RWPE1 (cell line): Measurements from ENCODE around the gene SCT.
A peak's percentile ranks its signal among the peaks of the same experiment; 100 is the strongest.

Experiments
- CTCF ChIA-PET: fragments of 350-600 bp; sonication (Branson Sonifier 250); formaldehyde crosslinking; extraction: SDS; loops from one replicate; lab custom pipeline; 2021; lab: Yijun Ruan, JAX
- POLR2A ChIA-PET: fragments of 400-600 bp; formaldehyde crosslinking; extraction: SDS; loops from one replicate; lab custom pipeline; 2020; ENCODE audit warnings: antibody characterized with exemption; ENCODE audit not compliant: low non-redundant PET; lab: Yijun Ruan, JAX
- DNase-seq: peaks from one replicate; pipeline ENCODE4 v3.0.0; 2012; ENCODE audit warnings: low spot score
- H3K27ac ChIP-seq: fragments of 450-650 bp; 2 replicates; pipeline ENCODE4 v1.5.1; 2017
- TF ChIP-seq, protein P1 (sequence below): fragments of 450-650 bp; conservative IDR thresholded peaks from 2 replicates; pipeline ENCODE4 v1.5.1; 2017; ENCODE audit warnings: low read depth, mild to moderate bottlenecking

The SCT gene

DNA sequence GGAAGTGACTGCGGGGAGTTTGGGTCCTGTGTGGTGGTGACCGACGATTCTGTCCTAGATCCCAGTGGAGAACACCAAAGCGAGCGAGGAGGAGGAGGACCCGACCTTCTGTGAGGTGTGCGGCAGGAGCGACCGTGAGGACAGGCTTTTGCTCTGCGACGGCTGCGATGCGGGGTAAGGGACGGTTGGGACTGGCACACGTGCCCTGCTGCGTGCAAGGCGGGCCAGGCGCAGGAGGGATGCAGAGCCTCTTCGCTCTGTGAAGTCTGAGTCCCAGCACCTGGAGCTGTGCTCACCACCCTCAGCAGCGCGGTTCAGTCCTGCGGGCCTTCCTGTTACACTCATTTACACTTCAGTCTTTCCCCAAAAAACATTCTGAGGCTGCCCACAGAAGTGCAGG, 34.5 kb downstream of the SCT start:
- DNase-seq: no peak
- no peak overlapping the region for H3K27ac ChIP-seq
- TF ChIP-seq, protein P1, sequence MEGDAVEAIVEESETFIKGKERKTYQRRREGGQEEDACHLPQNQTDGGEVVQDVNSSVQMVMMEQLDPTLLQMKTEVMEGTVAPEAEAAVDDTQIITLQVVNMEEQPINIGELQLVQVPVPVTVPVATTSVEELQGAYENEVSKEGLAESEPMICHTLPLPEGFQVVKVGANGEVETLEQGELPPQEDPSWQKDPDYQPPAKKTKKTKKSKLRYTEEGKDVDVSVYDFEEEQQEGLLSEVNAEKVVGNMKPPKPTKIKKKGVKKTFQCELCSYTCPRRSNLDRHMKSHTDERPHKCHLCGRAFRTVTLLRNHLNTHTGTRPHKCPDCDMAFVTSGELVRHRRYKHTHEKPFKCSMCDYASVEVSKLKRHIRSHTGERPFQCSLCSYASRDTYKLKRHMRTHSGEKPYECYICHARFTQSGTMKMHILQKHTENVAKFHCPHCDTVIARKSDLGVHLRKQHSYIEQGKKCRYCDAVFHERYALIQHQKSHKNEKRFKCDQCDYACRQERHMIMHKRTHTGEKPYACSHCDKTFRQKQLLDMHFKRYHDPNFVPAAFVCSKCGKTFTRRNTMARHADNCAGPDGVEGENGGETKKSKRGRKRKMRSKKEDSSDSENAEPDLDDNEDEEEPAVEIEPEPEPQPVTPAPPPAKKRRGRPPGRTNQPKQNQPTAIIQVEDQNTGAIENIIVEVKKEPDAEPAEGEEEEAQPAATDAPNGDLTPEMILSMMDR: no peak
- POLR2A ChIA-PET: no interaction called here
- CTCF ChIA-PET: no interaction called here

DNA sequence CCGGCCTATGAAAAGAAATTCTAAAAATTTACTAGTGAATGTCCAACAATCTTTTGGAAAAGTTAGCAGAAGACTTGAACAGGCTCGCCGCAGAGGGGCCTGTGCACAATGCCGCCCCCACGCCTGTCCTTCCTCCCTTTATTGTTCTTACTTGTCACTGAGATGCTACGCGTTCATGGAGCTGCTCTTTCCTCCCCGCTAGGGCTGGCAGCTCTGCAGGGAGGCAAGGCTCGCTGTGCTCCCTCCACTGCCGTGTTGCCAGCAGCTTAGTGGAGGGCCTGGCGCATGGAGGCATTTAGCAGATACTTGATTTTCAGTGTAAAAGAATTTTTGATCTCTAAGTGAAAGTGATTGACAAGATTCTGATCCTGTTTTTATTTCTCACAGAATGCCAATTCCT, 36.0 kb downstream of the SCT start:
- CTCF ChIA-PET: no interaction called here
- POLR2A ChIA-PET: no interaction called here
- DNase-seq: no peak
- H3K27ac ChIP-seq: peak overlapping the region; percentile 9; the same call in 1 of the 2 replicates
- TF ChIP-seq, protein P1: no peak

DNA sequence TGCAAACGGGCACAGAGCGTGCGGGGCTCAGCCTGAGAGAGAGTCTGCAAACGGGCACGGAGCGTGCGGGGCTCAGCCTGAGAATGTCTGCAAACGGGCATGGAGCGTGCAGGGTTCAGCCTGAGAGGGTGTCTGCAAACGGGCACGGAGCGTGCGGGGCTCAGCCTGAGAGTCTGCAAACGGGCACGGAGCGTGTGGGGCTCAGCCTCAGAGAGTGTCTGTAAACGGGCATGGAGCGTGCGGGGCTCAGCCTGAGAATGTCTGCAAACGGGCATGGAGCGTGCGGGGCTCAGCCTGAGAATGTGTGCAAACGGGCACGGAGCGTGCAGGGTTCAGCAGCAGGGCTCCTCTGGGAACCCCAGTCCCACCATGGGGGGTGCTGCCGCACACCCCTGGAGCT, 37.2 kb downstream of the SCT start:
- H3K27ac ChIP-seq: no peak overlapping the region
- CTCF ChIA-PET: no interaction called here
- no peak for DNase-seq
- POLR2A ChIA-PET: no interaction called here
- TF ChIP-seq, protein P1: no peak

DNA sequence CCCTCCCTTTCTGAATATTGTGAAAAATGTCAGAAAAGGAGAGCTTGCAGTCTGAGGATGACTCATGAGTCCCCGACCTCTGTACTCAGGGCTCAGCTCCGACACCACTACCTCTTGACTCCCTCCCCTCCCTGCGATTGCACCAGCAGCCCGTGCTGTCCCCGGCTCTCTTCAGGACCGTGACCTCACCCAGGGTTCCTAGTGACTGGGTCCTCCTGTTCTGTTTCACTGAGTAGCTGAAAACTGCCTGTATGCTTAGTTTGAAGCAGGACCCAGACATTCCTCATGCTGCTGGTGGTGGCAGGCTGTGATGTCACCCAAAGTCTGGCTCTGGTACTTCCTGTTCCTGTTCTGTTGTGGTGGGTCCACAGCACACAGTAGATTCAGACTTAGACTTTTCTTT, 39.0 kb downstream of the SCT start:
- ChIA-PET CTCF (interaction anchor here (0.7 kb wide), 1 partner anchor 165 kb away, joined by 4 read pairs; no protein-coding TSS in a partner anchor), POLR2A (no interaction called here)
- DNase-seq: no peak
- TF ChIP-seq, protein P1: no peak
- H3K27ac ChIP-seq: peak overlapping the region; percentile 50

DNA sequence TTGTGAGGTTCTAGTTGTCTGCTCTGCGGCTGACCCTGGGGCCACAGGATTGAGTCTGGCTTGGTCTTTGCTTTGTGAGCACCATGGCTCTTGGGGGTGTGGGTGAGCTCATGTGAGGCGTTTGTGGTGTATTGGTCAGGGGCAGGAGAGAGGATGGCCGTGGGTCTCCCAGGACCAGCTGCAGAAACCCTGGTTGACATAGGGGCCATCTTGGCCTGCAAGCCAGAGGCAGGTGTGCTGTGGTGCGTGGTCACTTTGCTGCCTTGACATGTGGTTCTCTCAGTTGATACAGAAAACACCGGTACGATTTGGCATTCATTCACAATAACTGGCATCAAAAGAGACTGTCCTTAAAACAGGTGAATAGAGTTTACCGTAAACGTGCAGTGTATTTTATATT, 39.4 kb downstream of the SCT start:
- no peak for DNase-seq
- TF ChIP-seq, protein P1: no peak
- CTCF ChIA-PET: no interaction called here
- POLR2A ChIA-PET: no interaction called here
- peak overlapping the region; percentile 50 for H3K27ac ChIP-seq

DNA sequence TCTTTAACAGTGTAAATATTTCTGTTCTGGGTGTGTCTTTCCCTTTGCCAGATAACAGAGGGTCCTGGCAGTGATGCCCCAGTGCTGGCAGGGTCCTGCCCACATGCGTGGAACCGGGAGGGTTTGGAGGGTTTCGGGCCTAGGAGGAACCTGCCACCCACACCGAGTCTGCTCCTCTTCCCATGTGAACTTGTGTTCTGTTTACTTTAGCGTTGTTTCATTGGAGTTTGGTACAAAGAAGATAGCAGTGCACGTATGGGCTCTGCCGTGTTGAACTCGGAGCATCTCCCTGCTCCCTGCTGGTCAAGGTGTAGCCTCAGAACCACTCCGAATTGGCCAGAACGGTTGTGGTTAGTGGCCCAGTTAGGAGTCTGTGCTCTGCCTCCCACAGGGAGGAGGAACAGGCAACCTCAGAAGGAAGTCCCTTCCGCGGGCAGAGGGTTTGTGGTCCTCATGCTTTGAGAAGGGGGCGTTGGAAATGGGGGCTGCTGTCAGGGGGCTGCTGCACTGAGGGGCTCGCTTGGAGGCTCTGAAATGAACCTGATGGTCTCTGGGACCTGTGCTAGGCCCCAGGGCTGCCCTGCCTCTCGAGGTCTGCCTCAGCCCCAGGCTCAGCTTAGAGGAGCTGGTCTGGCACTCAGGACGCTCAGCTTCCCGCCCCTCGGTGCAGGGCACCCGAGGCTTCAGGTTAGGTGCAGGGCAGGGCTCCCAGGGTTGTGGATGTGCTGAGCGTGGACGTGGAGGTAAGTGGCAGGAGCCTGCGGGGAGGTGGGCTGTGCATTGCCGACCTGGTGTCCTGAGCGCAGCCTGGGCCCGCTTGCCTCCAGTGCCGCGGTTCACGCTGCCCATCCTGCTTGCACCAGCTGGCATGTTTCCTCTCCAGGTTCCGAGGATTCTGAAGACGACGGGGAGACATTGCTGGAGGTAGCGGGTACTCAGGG, 40.3 kb downstream of the SCT start:
- ChIA-PET POLR2A (no interaction called here), CTCF (no interaction called here)
- H3K27ac ChIP-seq: peak overlapping the region; percentile 50

More for the DNA sequence above, 40.3 kb downstream of the SCT start:
- TF ChIP-seq, protein P1: no peak
- DNase-seq: no peak
